NCI-H2227 (cell line): ENCODE measurements around the gene CACNB2.
"Not testable (repeated sequence)": the region's sequence is repeated elsewhere in the genome, so short reads cannot be mapped to it uniquely, and the experiment has no call there.

Source experiments
- DNase-seq: peaks from one replicate; lab custom pipeline; 2025; ENCODE audit not compliant: unreplicated experiment; lab: John Stamatoyannopoulos, UW

CACNB2 gene

GRCh38 chr10:18438361-18439126 lies 298.3 kb downstream of the CACNB2 start:
- DNase-seq = peak; percentile 48

- DNase-seq = no peak
Measured at GRCh38 chr10:18439601-18440000, 299.4 kb downstream of the CACNB2 start.

GRCh38 chr10:18445635-18446034 lies 305.4 kb downstream of the CACNB2 start:
- not testable (repeated sequence) for DNase-seq

- no peak for DNase-seq
Measured at GRCh38 chr10:18446205-18446604, 306.0 kb downstream of the CACNB2 start.

GRCh38 chr10:18449611-18450026 lies 309.4 kb downstream of the CACNB2 start:
- no peak for DNase-seq

GRCh38 chr10:18450298-18450697 lies 310.1 kb downstream of the CACNB2 start:
- no peak for DNase-seq

- peak; percentile 32 for DNase-seq
Measured at GRCh38 chr10:18455086-18455884, 315.1 kb downstream of the CACNB2 start.

- DNase-seq = no peak
Measured at GRCh38 chr10:18456984-18457383, 316.8 kb downstream of the CACNB2 start.

- DNase-seq = no peak
Measured at GRCh38 chr10:18460032-18460431, 319.8 kb downstream of the CACNB2 start.

- DNase-seq = no peak
Measured at GRCh38 chr10:18463673-18464211, 323.5 kb downstream of the CACNB2 start.

- DNase-seq = no peak
Measured at GRCh38 chr10:18469125-18469524, 328.9 kb downstream of the CACNB2 start.

- DNase-seq = peak; percentile 46
Measured at GRCh38 chr10:18472977-18473376, 332.8 kb downstream of the CACNB2 start.

- DNase-seq = peak; percentile 90
Measured at GRCh38 chr10:18473424-18474117, 333.3 kb downstream of the CACNB2 start.

- no peak for DNase-seq
Measured at GRCh38 chr10:18474118-18474455, 333.9 kb downstream of the CACNB2 start.

- DNase-seq = no peak
Measured at GRCh38 chr10:18476076-18476647, 335.9 kb downstream of the CACNB2 start.

GRCh38 chr10:18478354-18478753 lies 338.1 kb downstream of the CACNB2 start:
- no peak for DNase-seq

- no peak for DNase-seq
Measured at GRCh38 chr10:18479502-18479901, 339.3 kb downstream of the CACNB2 start.

- peak; percentile 41 for DNase-seq
Measured at GRCh38 chr10:18483516-18484186, 343.4 kb downstream of the CACNB2 start.

GRCh38 chr10:18486438-18486837 lies 346.2 kb downstream of the CACNB2 start:
- DNase-seq = no peak

- no peak for DNase-seq
Measured at GRCh38 chr10:18490755-18491154, 350.5 kb downstream of the CACNB2 start.
